GM21737 (cell line): ENCODE measurements around the gene PRRT4.

Experiments
- ATAC-seq: cut with Tn5 transposase; IDR thresholded peaks from one replicate; pipeline ENCODE4 v1.9.1; 2021; ENCODE audit warnings: mild to moderate bottlenecking, moderate library complexity; ENCODE audit not compliant: unreplicated experiment

The PRRT4 gene

DNA sequence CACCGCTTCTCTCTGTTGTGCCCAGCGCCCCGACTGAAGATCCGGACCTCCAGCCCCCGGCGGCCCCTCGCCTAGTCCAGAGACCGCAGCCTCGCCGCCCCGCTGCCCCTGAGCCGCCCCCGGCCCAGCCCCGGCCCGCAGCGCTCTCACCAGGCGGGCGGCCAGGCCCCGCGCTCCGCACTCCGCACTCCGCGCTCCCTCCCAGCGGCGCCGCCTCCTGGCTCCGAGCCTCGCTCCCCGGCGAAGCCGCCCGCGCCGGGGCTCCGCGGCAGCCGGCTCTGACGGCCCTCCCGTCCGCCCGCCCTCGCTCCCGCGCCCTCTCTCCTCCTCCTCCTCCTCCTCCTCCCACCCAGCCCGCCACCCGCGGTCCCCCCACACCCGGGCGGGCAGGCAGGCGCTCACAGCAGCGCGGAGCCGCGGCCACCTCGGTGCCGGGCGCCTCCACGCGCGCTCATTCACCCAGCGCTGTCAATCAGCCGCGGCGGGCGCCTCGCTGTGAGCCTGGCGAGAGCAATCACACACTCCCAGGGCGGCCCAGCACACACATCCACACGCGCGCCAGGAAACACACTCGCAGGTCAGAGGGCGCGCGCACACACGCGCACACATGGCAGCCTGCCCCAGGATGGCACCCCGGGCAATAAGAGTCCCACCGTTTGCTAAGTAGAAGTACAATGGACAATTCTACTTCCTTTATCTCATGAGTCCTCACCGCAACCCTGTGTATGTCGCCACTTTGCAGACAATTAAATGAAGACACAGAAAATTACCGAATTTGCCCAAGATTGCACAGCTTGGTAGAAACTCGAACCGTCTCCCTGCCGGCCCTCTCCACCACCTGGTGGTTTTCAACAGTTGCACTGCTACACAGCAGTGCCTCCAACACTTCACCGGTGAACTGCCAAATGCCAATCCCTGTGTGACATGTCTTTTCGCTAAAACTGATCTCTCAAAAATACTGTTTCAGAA is at the start of gene PRRT4:
TSS of gene PRRT4 (minus strand) at position 280 of the 969 bp plus-strand sequence.
- no peak for ATAC-seq

DNA sequence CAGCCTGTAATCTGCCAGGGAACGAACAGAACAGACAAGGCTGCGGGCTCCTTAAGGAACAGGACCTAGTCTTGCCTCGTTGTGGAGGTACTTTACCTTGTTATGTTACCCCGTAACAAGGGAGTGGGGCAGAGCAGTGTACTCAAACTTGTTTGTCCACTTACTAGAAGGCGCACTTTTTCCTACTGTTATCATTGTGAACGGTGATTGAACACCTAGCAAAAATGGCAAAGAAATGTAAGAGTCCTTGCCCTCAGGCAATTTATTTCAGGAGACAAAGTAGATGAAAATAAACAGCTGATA is 48.9 kb upstream of the PRRT4 start:
- ATAC-seq = no peak

DNA sequence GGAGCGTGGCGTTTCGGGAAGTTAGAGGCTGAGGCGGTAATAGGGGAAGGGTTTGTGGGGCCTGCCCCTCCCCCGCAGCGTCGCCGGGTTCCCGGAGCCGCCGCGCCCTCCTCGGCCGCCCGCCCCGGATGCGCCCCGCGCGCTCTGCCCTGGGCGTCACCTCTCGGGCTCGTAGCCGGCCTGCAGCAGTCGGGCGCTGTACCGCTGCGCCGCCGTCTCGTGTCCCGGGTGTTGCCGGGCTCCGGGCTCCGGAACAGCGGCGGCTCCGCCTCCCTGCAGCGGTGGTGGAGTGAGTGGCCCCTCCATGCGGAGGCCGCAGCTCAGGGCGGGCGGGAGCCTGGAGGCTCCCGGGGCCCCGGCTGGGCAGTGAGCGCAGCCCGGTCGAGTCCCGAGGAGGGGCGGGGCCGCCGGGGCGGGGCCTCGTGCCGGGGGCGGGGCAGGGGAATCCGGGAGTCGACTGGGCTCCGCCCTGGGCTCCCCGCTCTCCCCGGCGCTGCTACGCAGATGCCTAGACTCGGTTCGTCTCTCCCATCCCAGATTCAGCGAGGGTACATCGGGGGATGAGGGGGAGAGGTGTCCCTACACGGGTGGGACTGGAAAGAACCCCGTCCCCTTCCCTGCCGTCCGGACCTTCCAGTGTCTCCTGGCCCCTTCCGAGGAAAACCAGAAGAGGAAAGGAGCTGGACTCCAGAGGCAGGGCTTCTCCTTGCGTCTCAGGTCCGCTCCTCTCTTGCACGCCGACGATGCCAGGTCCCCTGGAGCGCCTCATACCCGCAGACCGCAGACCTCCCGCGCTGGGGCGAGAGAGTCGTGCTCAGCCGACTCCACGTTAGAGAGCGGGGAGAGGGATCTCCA is 48.3 kb upstream of the PRRT4 start, which contains the start of gene IMPDH1:
TSS of gene IMPDH1 (minus strand) at position 387 of the 855 bp plus-strand sequence. CDS start at position 306, 81 bp downstream.
- ATAC-seq = peak; percentile 72

DNA sequence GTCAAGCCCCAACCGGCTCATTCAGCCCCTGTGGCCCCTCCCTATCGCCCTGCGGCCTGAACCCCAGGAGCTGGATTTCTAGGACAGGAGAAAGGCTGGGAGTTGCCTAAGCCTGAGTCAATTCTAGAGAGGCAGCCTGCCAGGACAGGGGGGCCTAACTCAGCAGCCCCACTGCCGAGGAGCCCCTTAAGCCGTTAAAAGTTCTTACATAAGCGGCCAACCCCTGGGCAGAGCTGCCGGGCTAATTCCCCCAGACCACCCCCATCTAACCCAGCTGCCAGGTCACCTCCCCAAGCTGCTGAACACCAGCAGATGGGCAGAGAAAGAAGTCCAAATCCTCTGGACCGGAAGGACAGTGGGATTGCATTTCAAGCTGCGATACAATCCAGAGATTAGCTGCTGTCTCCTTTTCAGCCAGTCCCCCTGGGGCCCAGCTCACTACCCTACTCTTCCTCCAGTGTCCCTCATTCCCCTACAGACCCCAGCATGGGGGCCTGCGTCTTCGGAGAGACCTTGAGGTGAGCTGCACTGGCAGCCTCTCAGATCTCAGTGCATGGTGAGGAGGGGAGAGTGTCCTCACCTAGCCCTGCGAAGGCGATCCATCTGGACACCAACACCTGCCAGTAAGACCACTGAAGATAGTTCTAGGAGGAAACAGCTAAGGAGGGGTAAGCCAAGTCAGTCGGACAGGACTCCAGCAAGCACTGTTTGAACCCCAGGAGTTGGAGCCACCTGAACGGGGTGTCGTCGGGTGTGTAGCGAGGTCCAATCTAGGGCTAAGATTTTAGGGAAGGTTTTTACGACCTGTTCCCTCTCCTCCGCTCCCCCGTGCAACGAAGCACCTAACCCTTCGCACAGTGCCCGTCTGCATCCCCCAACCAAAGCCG is 47.5 kb upstream of the PRRT4 start:
- no peak for ATAC-seq

DNA sequence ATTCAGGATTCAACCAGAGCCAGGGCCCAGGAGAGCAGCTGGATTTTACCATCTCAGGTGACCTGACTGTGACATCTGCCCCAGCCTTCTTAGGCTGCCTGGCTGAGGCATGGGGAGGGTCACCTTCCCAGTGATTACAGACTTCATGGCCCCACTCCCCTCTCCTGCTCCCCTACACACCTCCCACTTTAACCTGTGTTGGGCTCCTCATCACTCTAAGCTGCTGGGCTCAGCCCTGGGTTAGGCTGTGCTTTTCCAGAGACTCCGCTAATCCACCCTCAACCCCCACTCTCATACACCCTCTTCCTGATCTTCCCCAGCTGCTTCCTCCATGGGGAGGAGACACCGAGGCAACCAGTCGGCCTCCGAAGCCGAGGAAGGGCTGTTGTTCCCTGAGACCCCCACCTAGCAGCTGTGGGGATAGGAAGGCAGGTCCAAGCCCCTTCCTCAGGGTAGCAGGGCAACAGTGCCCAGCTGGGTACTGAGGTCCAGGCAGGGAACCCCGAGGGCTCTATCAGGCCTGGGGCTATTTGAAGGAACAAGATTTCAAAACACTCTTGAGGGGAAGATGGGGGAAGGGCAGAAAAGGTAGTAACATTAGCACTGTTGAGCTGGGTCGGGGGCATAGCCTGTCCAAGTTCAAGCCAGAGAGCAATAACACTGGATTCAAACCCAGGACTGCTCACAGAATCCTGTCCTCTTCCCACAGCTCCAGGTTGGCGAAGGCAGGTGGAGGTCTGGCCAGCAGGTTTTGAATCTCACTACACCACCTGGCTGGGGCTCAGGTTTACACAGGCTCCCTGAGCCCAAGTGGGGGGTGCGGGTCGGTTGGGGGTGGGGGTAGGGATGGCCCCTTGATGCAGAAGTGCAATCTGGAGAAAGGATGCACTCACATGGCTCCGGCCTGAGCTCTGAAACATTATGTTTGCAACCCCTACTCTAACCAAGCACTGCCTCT is 46.5 kb upstream of the PRRT4 start:
- ATAC-seq = no peak

DNA sequence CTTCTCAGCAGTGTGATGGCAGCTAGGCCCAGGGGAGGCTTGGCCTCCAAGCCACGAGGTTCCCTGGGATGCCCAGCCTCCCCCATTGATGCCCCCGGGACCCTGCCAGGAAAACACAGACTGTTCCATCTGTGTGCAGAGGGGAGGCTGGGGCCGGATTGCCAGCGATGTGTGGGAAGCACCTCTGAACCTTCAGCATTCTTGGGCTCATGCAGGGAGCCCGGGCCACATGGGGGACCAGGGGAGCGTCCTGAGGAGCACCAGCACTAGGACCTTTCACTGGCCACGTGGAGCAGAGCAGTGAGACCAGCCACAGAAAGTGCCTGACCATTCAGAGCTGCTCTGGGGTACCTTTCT is 45.7 kb upstream of the PRRT4 start:
- ATAC-seq = no peak

DNA sequence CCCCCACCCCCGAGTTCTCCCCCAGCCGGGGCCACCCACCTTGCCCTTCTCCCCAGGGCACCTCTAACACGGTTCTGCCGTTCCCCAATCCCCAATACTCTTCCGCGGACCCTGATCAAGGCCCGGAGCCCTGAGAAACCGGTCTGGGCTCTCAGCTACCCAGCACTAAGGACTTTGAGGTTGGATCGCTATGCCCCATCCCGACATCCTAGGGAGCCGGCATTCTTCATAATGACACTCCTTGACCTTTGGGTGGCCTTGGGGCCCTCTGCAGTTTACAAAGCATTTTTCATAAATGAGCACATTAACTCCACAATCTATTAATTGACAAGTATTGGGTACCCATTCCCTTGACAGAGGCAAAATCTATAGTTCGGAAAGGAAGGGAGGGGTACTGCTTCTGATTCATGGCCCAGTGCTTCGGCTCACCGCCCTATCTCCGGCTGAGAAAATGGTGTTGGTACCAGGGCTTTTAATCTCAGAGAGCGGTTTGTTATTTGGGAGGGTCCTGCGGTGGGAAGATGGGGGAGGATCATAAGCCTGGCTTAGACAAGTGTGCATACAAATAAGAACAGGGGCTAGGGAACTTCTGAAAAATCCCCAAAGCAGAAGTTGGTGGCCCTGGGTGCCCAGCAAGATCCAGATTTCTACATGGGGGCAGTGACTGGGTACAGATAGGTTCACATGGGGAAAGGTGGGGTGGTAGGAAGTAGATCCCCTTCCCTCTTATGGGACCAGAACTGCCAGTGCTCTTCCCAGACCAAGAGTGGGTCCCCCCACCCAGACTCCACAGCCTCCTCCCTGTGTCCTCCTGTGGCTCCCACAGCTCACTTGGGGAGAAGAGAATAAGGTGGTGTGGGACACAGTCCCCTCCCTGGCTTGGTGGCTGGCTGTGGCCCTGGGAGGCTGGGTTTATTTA is 45.1 kb upstream of the PRRT4 start:
- ATAC-seq = no peak

DNA sequence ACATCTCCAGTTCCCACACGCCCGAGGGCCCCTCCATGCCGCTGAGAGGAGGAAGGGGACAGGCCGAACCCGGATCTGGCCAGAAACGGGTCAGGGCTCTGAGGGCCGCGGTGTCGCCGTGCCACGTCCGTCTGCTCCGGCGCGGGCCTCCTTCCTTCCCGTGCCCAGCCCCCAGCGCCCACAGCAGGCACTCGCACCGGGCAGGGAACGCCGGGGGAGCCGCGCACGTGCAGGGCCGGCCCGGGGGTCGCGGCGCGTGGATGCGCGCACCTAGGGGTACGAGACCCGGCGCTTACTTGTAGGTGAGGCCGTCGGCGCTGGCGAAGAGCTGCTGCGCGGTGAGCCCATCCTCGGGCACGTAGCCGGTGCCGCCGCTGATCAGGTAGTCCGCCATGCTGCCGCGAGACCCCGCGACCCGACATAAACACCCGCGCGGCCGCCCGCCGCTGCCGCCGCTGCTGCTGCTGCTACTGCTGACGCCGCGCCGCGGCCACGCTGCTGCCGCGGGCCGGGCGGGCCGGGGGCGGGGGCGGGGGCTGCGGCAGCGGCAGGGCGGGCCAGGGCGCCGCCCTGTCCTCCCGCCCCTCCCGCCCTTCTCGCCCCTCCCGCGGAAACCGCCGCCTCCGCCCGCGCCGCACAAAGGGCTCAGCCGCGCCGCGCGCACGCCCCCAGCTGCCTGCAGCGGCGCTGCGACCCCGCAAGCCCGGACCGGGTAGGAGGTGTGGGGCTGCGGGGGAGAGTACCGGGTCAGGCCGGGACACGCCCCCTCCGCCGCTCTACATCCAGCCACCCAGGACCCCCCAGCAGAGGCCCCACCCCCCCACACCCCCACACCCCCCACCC is 44.2 kb upstream of the PRRT4 start:
- ATAC-seq = no peak

DNA sequence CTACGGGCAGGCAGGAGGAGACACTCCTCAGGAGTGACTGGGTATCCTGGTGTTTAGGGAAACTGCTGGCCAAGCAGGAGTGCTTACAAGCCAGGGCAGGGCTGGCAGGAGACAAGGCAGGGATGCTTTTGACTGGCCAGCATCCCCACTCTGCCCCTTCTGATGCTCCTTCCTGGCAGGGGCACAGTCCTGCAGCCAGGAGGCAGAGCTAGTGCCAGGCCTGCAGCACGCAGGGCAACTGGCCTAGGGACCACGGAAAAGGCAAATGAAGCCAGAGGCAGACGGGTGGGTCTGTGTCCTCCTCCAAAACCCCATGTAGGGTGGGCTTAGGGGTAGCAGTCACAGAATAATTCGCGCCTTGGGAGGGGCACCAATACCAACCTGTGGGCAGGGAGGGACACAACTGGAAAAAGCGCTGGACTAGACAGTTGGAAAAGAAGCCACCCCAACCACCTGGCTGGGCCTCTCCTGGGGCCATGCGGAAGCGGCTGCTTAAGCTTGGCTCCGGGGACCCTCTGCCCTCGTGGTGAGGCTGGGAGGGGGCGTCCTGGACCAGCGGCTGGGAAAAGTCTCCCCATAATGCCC is 43.5 kb upstream of the PRRT4 start:
- ATAC-seq = no peak

DNA sequence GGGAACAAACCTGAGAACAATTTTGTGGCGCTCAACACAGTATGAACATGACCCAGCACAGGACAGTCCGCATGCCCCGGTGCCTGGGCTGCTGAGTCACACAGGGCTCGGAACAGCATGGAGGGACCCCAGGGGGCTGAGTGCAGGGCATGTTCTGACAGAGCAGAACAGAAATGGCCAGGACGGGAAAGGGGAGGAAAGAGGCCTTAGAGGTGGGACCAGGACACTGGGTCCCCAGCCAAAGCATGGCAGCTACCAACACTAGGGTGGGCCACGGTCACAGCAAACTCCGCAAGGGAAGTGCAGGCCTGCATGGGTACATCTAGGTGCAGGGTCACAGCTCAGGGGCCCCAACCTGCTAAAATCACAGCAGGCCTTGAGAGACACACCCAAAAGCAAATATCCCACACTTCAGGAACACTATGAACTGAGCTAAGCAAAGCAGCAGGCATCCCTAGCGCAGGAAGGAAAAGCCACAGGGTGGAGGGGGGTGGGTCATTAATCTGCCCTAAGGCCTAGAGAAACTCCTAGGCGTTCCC is 42.7 kb upstream of the PRRT4 start:
- no peak for ATAC-seq

DNA sequence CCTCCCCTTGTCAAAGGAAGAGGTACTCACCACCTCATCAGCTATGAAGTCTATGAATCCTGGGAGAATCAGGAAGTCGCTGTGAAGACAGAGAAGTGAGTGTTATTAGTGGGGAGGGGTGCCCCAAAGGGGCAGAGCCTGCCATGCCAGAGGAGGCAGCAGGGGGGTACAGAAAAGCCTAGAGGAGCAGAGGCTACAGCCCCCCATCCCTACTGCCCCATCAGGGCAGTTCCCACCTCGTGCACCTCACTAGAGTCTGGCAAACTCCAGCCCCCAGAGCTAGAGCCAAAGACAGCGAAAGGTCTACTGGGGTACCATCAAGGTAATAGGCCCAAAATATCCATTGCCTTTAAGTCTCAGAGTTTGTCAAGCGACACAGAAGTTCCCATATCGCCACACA is 42.2 kb upstream of the PRRT4 start:
- no peak for ATAC-seq

DNA sequence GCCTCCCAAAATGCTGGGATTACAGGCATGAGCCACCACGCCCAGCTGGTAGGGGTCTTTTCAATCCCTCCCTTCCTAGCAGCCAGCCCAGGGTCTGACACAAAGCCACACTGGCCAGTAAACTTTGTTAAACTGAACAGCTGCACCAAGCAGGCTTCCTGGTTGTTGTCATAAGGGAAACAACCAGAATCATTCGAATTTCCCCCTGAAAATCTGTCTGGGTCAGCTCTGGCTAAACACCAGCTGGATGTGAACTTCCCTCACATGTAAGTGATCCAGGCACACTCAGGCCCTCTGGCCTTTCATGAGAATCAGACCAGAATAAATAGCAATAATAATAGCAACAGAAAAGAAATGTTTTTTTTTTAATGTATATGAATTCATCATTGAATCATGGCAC is 40.9 kb upstream of the PRRT4 start:
- no peak for ATAC-seq

DNA sequence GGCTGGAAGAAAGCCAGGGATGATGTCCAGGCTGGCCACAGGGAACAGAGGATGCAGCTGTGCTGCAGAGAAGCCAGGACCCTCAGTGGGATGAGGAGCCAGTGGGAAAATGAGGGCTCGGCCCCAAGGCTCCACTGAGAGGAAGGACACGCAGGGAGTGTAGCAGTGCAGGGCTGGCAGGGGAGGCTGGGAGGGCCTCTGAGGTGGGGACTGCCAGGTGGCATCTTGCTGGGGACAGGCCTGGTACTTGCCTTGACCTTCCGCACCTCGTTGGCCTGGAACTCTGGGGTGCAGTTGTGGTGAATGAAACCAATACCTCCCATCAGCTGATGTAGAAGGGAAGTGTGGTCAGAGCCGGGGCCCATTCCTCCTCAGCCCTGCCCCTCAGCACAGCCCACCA is 39.1 kb upstream of the PRRT4 start:
- ATAC-seq = no peak

DNA sequence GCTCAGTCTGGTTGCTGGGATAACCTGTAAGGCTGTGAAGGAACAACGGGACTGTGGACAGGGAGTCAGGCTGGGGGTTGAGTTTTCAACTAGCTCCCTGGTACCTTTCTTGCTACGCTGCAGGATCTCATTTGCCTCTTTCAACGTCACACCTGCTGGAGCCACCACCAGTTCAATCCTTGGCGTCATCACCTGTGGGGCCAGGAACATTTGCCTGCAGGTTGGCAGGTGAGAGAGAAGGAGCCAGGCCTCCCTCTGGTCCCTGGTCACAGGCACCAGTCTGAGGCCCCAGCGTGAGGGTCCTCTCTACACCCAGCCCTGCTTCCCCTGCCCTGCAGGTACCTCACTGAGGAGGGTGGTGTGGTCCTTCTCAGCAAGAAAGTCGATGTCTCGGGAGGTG is 38.5 kb upstream of the PRRT4 start:
- ATAC-seq = no peak

DNA sequence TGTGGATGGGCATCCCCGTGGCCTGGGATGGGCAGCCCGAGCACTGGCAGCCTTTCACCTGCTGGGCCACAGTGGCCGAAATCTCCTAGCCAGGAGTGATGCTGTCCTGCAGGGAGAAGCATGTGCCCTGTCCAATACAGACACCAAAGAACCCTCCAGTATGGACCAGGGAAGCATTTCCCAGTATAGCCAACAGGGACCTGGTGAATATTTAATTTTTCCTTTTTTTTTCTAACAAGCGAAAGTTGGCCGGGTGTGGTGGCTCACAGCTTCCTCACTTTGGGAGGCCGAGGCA is 37.3 kb upstream of the PRRT4 start:
- no peak for ATAC-seq

DNA sequence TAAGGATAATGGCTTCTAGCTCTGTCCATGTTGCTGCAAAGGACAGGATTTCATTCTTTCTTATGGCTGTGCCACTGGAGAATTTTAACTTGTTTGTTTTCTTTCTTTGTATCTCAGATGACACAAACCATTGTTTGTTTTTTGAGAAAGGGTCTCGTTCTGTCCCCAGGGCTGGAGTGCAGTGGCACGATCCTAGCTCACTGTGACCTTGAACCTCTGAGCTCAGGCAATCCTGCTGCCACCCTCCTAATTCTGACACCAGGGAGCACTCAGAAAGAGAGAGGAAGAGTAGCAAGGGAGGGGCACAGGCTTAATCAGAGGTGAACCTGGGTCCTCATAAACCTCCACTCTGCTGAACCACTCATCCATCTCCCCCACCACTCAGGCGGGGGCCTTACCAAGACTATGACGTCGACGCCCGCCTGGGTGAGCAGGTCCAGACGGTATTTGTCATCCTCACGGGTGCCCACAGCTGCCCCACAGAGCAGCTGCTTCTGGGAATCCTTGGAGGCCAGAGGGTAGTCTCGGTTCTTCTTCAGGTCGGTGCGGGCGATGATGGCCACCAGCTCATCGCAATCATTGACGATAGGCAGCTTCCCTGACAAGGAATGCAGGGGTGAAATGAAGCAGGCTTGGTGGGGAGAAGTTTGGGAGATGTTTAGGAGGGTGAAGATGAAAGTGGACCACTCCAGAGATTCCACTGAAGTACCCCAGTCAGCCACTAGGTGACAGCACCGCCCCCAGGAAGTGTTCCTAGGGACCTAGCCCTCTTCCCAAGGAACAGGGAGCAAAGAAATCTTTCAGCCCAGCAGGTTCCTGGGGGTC is 36.7 kb upstream of the PRRT4 start:
- ATAC-seq = no peak

DNA sequence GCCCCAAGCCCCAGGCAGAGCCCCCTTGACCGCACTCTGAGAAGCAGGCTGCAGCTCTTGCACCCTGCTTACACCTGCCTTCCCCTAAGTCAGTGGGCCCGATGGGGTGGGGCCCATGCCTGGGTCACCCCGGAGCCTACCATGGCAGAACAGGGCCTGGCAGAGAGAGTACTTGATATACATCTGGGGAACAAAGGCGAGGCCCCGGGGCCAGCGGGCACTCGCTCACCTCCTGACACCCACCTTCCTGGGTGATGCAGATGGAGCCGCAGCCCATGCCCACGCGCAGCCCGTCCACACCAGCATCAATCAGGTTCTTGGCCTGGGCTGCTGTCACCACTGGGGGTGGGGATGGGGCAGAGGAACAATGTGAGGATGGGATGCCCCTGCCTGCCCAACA is 34.9 kb upstream of the PRRT4 start:
- ATAC-seq = no peak
